GM12875 (cell line): Measurements from ENCODE around the gene SYF2.
"Not testable (repeated sequence)": the region's sequence is repeated elsewhere in the genome, so short reads cannot be mapped to it uniquely, and the experiment has no call there.

ENCODE experiments used
- H3K4me3 ChIP-seq: one replicate; pipeline ENCODE4 v1.5.1; 2011; ENCODE audit warnings: low read depth, low read length, control low read depth
- CTCF ChIP-seq: IDR thresholded peaks from 2 replicates; pipeline ENCODE4 v1.5.1; 2011; ENCODE audit warnings: low read depth, mild to moderate bottlenecking, control low read depth, inconsistent platforms, low read length, moderate library complexity, borderline replicate concordance; ENCODE audit not compliant: insufficient read depth

The SYF2 gene

GRCh38 chr1:25192154-25192553 lies 40.1 kb downstream of the SYF2 start:
- TF ChIP-seq CTCF: no peak
- no peak overlapping the region for H3K4me3 ChIP-seq

GRCh38 chr1:25190260-25190659 lies 42.0 kb downstream of the SYF2 start:
- TF ChIP-seq CTCF: no peak
- H3K4me3 ChIP-seq: no peak overlapping the region

GRCh38 chr1:25187904-25188303 lies 44.4 kb downstream of the SYF2 start:
- H3K4me3 ChIP-seq: not testable (repeated sequence)

- H3K4me3 ChIP-seq: no peak overlapping the region
- no peak for TF ChIP-seq CTCF
Observed at GRCh38 chr1:25187077-25187476, 45.2 kb downstream of the SYF2 start.

- TF ChIP-seq CTCF: no peak
Observed at GRCh38 chr1:25186161-25187007, 45.9 kb downstream of the SYF2 start.

GRCh38 chr1:25185409-25186160 lies 46.7 kb downstream of the SYF2 start:
- no peak for TF ChIP-seq CTCF
- H3K4me3 ChIP-seq: no peak overlapping the region

More at GRCh38 chr1:25186161-25187007, 45.9 kb downstream of the SYF2 start:
- H3K4me3 ChIP-seq: no peak overlapping the region

GRCh38 chr1:25184001-25184762 lies 48.1 kb downstream of the SYF2 start:
- H3K4me3 ChIP-seq: no peak overlapping the region
- TF ChIP-seq CTCF: no peak
